A549 (cell line): ENCODE data around the gene TEFM. TPM values are rescaled to one million over a fixed set of nuclear protein-coding genes. Genes with fewer than 3 reads are reported as not detected.

Experiments
- ATAC-seq, 2 experiments: fragments of 200-7000 bp in 1 of 2; fragments of >200 bp in 1 of 2; cut with Nextera tagmentation in 1 of 2; cut with Tn5 transposase in 1 of 2; 3 replicates each; pipeline versions ENCODE4 v1.8.0 to v1.9.1; 2018 to 2020; ENCODE audit warnings: mild to moderate bottlenecking in 1 of 2, moderate library complexity in 1 of 2
- CTCF ChIA-PET: fragments of 300-600 bp; sonication (Branson Sonifier 250); formaldehyde crosslinking; extraction: SDS; loops from one replicate; lab custom pipeline; 2021; ENCODE audit warnings: antibody characterized with exemption, inconsistent platforms; lab: Yijun Ruan, JAX
- POLR2A ChIA-PET: fragments of 350-600 bp; formaldehyde crosslinking; extraction: SDS; loops from one replicate; lab custom pipeline; 2021; ENCODE audit warnings: antibody characterized with exemption, inconsistent platforms; lab: Yijun Ruan, JAX
- DNase-seq, 2 experiments: peaks; one replicate each; pipeline versions ENCODE4 v3.0.0 to v3.0.0-alpha.2; 2011 to 2016; ENCODE audit warnings: low read depth in 1 of 2, low spot score in 1 of 2
- FAIRE-seq: peaks from 2 replicates; lab custom pipeline; 2011; peaks lifted over from hg19 to GRCh38; lab: Jason Lieb, UNC
- H3K27ac ChIP-seq, 2 experiments: fragments of >200 bp; sonication (Bioruptor Twin); formaldehyde crosslinking; 3 replicates each; pipeline ENCODE4 v1.5.1; 2016 to 2017
- H3K4me1 ChIP-seq: fragments of >200 bp; sonication (Bioruptor Twin); formaldehyde crosslinking; 3 replicates; pipeline ENCODE4 v1.6.1; 2016
- H3K4me2 ChIP-seq: fragments of >200 bp; sonication (Bioruptor Twin); formaldehyde crosslinking; 3 replicates; pipeline ENCODE4 v1.6.1; 2016
- H3K4me3 ChIP-seq: fragments of >200 bp; sonication (Bioruptor Twin); formaldehyde crosslinking; 3 replicates; pipeline ENCODE4 v1.5.1; 2016
- H3K9me3 ChIP-seq: fragments of >200 bp; sonication (Bioruptor Twin); formaldehyde crosslinking; 3 replicates; pipeline ENCODE4 v1.6.1; 2016
- BHLHE40 ChIP-seq: IDR thresholded peaks from 2 replicates; pipeline ENCODE4 v1.6.1; 2012; ENCODE audit warnings: low read depth, low read length, inconsistent platforms
- CBX2 ChIP-seq: fragments of 200-600 bp; sonication (generic); IDR thresholded peaks from 2 replicates; pipeline ENCODE4 v1.6.1; 2016; ENCODE audit warnings: low read depth, mild to moderate bottlenecking, borderline replicate concordance
- CHD2 ChIP-seq: fragments of 150-350 bp; IDR thresholded peaks from 2 replicates; pipeline ENCODE4 v1.6.1; 2014; ENCODE audit warnings: low read length; ENCODE audit not compliant: partially characterized antibody
- CTCF ChIP-seq: fragments of >200 bp; sonication (Bioruptor Twin); formaldehyde crosslinking; IDR thresholded peaks from 3 replicates; pipeline ENCODE4 v1.5.1; 2016
- EHF ChIP-seq: fragments of 250-450 bp; sonication (Bioruptor Pico); IDR thresholded peaks from 2 replicates; pipeline ENCODE4 v1.5.0; 2020; ENCODE audit warnings: mild to moderate bottlenecking
- ELK1 ChIP-seq: fragments of 150-350 bp; IDR thresholded peaks from 2 replicates; pipeline ENCODE4 v1.6.1; 2014; ENCODE audit warnings: low read depth, mild to moderate bottlenecking, low read length
- EP300 ChIP-seq, 2 experiments: fragments of >200 bp; sonication (Bioruptor Twin); formaldehyde crosslinking; IDR thresholded peaks; 2 replicates in 1 of 2; 3 replicates in 1 of 2; pipeline ENCODE4 v1.6.1; 2016 to 2017
- FOSL2 ChIP-seq, 2 experiments: fragments of 450-650 bp in 1 of 2; fragments of >200 bp in 1 of 2; sonication (Bioruptor Twin) in 1 of 2; formaldehyde crosslinking; IDR thresholded peaks; 2 replicates each; pipeline versions ENCODE4 v1.5.0 to v1.6.1; 2016 to 2020; ENCODE audit warnings: mild to moderate bottlenecking in 1 of 2, moderate library complexity in 1 of 2
- FOXS1 ChIP-seq: fragments of 250-450 bp; sonication (Bioruptor Pico); IDR thresholded peaks from 2 replicates; pipeline ENCODE4 v1.5.0; 2020; ENCODE audit warnings: mild to moderate bottlenecking, moderate library complexity
- GATA3 ChIP-seq: IDR thresholded peaks from 2 replicates; pipeline ENCODE4 v1.6.1; 2012; ENCODE audit warnings: borderline replicate concordance
- HES2 ChIP-seq: fragments of >200 bp; sonication (Bioruptor Twin); formaldehyde crosslinking; IDR thresholded peaks from 2 replicates; pipeline ENCODE4 v1.6.1; 2016
- HMGXB4 ChIP-seq: fragments of 250-450 bp; sonication (Bioruptor Pico); IDR thresholded peaks from 2 replicates; pipeline ENCODE4 v1.5.0; 2021; ENCODE audit warnings: mild to moderate bottlenecking, moderate library complexity, borderline replicate concordance
- HOXB13 ChIP-seq: fragments of 250-450 bp; sonication (Bioruptor Pico); IDR thresholded peaks from 2 replicates; pipeline ENCODE4 v1.5.0; 2020; ENCODE audit warnings: low read depth, mild to moderate bottlenecking, moderate library complexity
- HOXB5 ChIP-seq: fragments of 250-450 bp; sonication (Bioruptor Pico); IDR thresholded peaks from 2 replicates; pipeline ENCODE4 v1.5.0; 2020; ENCODE audit warnings: mild to moderate bottlenecking, moderate library complexity
- JUN ChIP-seq, 2 experiments: fragments of >200 bp; sonication (Bioruptor Twin); formaldehyde crosslinking; IDR thresholded peaks; 2 replicates in 1 of 2; 3 replicates in 1 of 2; pipeline ENCODE4 v1.6.1; 2016 to 2017
- JUNB ChIP-seq: fragments of >200 bp; sonication (Bioruptor Twin); formaldehyde crosslinking; IDR thresholded peaks from 2 replicates; pipeline ENCODE4 v1.6.1; 2016
- MAZ ChIP-seq: fragments of 150-350 bp; IDR thresholded peaks from 2 replicates; pipeline ENCODE4 v1.6.1; 2014; ENCODE audit warnings: antibody characterized with exemption, low read depth, low read length, borderline replicate concordance
- MYC ChIP-seq: IDR thresholded peaks from 2 replicates; pipeline ENCODE4 v1.6.1; 2012; ENCODE audit warnings: mild to moderate bottlenecking, inconsistent platforms, low read length, improper control_type of control experiment, borderline replicate concordance
- NFE2L2 ChIP-seq: fragments of 150-350 bp; conservative IDR thresholded peaks from 2 replicates; pipeline ENCODE4 v1.6.1; 2014; ENCODE audit warnings: low read length
- NR3C1 ChIP-seq: fragments of >200 bp; sonication (Bioruptor Twin); formaldehyde crosslinking; IDR thresholded peaks from 3 replicates; pipeline ENCODE4 v1.6.1; 2017
- POLR2AphosphoS2 ChIP-seq: conservative IDR thresholded peaks from 2 replicates; pipeline ENCODE4 v1.6.1; 2012; ENCODE audit warnings: low read length, improper control_type of control experiment, inconsistent platforms
- RARB ChIP-seq: fragments of 250-450 bp; sonication (Bioruptor Pico); IDR thresholded peaks from 2 replicates; pipeline ENCODE4 v1.8.0; 2021; ENCODE audit warnings: mild to moderate bottlenecking, moderate library complexity
- RCOR1 ChIP-seq: fragments of 150-350 bp; IDR thresholded peaks from 2 replicates; pipeline ENCODE4 v1.6.1; 2014; ENCODE audit warnings: antibody characterized with exemption, low read length, low read depth
- RNF2 ChIP-seq: fragments of 200-600 bp; sonication (generic); IDR thresholded peaks from 2 replicates; pipeline ENCODE4 v1.6.1; 2016; ENCODE audit warnings: low read depth, mild to moderate bottlenecking, antibody characterized with exemption, moderate library complexity, borderline replicate concordance
- TFCP2L1 ChIP-seq: fragments of 250-450 bp; sonication (Bioruptor Pico); IDR thresholded peaks from 2 replicates; pipeline ENCODE4 v1.5.0; 2021; ENCODE audit warnings: mild to moderate bottlenecking
- ZC3H11A ChIP-seq: fragments of 450-650 bp; IDR thresholded peaks from 2 replicates; pipeline ENCODE4 v1.6.1; 2014; ENCODE audit warnings: antibody characterized with exemption, mild to moderate bottlenecking
- ZFP36 ChIP-seq: fragments of 450-650 bp; IDR thresholded peaks from 2 replicates; pipeline ENCODE4 v1.6.1; 2014; ENCODE audit warnings: borderline replicate concordance; ENCODE audit not compliant: partially characterized antibody
- WGBS: methylation state at CpG from one replicate; pipeline ENCODE4 v1.1.6; 2017; ENCODE audit errors: missing lambda C conversion rate; 5-methylcytosine and 5-hydroxymethylcytosine counted together
- polyA minus RNA-seq: library from RNA; depleted of rRNA, polyadenylated mRNA; stranded (reverse); fragments of >200 nt; gene quantifications from 2 replicates; pipeline ENCODE4 v1.2.3, GENCODE V29; 2011; rRNA and poly(A)+ RNA removed
- polyA plus RNA-seq, 4 experiments: library from polyadenylated mRNA; depleted of rRNA in 3 of 4; stranded (reverse); fragments of >200 nt; fragmentation: RNase III in 1 of 4; extraction: RNeasy Plus Mini Kit Qiagen cat#74134 plus additional on column Dnase treatment in 1 of 4; gene quantifications; 2 replicates in 3 of 4; 3 replicates in 1 of 4; pipeline ENCODE4 v1.2.3, GENCODE V29; 2011 to 2017
- TF ChIP-seq, protein P1 (sequence below): IDR thresholded peaks from 2 replicates; pipeline ENCODE4 v1.6.1; 2012; ENCODE audit warnings: low read depth, borderline replicate concordance
- TF ChIP-seq, protein P2 (sequence below): fragments of 250-450 bp; sonication (Bioruptor Pico); IDR thresholded peaks from 2 replicates; pipeline ENCODE4 v1.5.0; 2020; ENCODE audit warnings: low read depth, mild to moderate bottlenecking, moderate library complexity
- TF ChIP-seq, protein P3 (sequence below): IDR thresholded peaks from 2 replicates; pipeline ENCODE4 v1.6.1; 2012

The TEFM gene, protein sequence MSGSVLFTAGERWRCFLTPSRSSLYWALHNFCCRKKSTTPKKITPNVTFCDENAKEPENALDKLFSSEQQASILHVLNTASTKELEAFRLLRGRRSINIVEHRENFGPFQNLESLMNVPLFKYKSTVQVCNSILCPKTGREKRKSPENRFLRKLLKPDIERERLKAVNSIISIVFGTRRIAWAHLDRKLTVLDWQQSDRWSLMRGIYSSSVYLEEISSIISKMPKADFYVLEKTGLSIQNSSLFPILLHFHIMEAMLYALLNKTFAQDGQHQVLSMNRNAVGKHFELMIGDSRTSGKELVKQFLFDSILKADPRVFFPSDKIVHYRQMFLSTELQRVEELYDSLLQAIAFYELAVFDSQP
- 25.3 and 27.5 TPM in 2 replicates for polyA plus RNA-seq (2011; rRNA removed)
- 6.1 and 7.7 TPM in 2 replicates for polyA plus RNA-seq (2012; cell fraction: cytosol; rRNA removed)
- 3.2 and 7.8 TPM in 2 replicates for polyA plus RNA-seq (2012; cell fraction: nucleus; rRNA removed)
- 26.8 to 31.6 TPM (median 30.6 TPM) in 3 replicates for polyA plus RNA-seq (2017; fragmentation: RNase III; extraction: RNeasy Plus Mini Kit Qiagen cat#74134 plus additional on column Dnase treatment)
- polyA minus RNA-seq, result 5.9 and 6.5 TPM in 2 replicates

GRCh38 chr17:30906101-30906911, at the start of gene TEFM:
Gene TEFM, minus strand, starts transcription at chr17:30906238. Its CDS starts 40 bp downstream, at chr17:30906198.
- H3K4me1 ChIP-seq, result peaks cover 11% of the 10 kb centered on the region; the same call in 2 of the 3 replicates
- ChIA-PET POLR2A (interaction anchor here (0.7 to 1.1 kb wide), 5 partner anchors 9 to 188 kb away, joined by 4 to 13 read pairs (median 4); partner anchors contain the start of genes NF1 and RNF135), CTCF (interaction anchor here (0.7 to 1.5 kb wide), 4 partner anchors 9 to 310 kb away, joined by 3 to 10 read pairs (median 4); partner anchors contain the start of gene RNF135)
- peak within 1 kb of the TSS; percentile 86 for H3K4me2 ChIP-seq
- 4% methylated on average over 31 of the region's 47 CpGs for WGBS
- peak; percentile 96 for DNase-seq
- H3K9me3 ChIP-seq, result no peaks in the 10 kb centered on the region
- peak within 1 kb of the TSS; percentile 82 to 91 for H3K27ac ChIP-seq
- ATAC-seq, result peak; percentile 97 to 98
- FAIRE-seq, result no peak
- H3K4me3 ChIP-seq, result peak within 1 kb of the TSS; percentile 76
- TF ChIP-seq NR3C1 (no peak), NFE2L2 (no peak), HOXB5 (CRISPR knock-in tag) (peak; percentile 78; the same call in 1 of the 2 replicates), MAZ (0 out of 2 replicates have a peak, but pooled peaks have one; percentile 42), ZFP36 (peak; percentile 52), FOXS1 (CRISPR knock-in tag) (no peak), CTCF (no peak), GATA3 (peak; percentile 62; the same call in 1 of the 2 replicates), EP300 (IDR thresholded peaks at IDR 0.05) (no peak), JUN (IDR thresholded peaks at IDR 0.05) (peak; percentile 78 to 98; a peak in 3 of 5 replicates), RNF2 (no peak), FOSL2 (IDR thresholded peaks at IDR 0.05) (no peak), FOSL2 (CRISPR knock-in tag; IDR thresholded peaks at IDR 0.05) (0 out of 2 replicates have a peak, but pooled peaks have one; percentile 32), EHF (no peak), HOXB13 (CRISPR knock-in tag) (no peak), HMGXB4 (CRISPR knock-in tag) (peak; percentile 76; the same call in 1 of the 2 replicates), RCOR1 (no peak), MYC (no peak; the same call in 1 of the 2 replicates), JUNB (no peak), TFCP2L1 (CRISPR knock-in tag) (no peak), CBX2 (no peak), ZC3H11A (no peak; the same call in 1 of the 2 replicates), ELK1 (no peak), POLR2AphosphoS2 (no peak), BHLHE40 (no peak), CHD2 (peak; percentile 22), RARB (CRISPR knock-in tag) (peak; percentile 58; the same call in 1 of the 2 replicates), HES2 (no peak)
- TF ChIP-seq, protein P1, sequence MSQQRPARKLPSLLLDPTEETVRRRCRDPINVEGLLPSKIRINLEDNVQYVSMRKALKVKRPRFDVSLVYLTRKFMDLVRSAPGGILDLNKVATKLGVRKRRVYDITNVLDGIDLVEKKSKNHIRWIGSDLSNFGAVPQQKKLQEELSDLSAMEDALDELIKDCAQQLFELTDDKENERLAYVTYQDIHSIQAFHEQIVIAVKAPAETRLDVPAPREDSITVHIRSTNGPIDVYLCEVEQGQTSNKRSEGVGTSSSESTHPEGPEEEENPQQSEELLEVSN, result peak; percentile 81
- TF ChIP-seq, protein P2, sequence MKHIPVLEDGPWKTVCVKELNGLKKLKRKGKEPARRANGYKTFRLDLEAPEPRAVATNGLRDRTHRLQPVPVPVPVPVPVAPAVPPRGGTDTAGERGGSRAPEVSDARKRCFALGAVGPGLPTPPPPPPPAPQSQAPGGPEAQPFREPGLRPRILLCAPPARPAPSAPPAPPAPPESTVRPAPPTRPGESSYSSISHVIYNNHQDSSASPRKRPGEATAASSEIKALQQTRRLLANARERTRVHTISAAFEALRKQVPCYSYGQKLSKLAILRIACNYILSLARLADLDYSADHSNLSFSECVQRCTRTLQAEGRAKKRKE (CRISPR knock-in tag), result no peak
- TF ChIP-seq, protein P3, sequence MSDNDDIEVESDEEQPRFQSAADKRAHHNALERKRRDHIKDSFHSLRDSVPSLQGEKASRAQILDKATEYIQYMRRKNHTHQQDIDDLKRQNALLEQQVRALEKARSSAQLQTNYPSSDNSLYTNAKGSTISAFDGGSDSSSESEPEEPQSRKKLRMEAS, result peak; percentile 96
